ENCODE measurements around the gene SEMA4G. TPM values are rescaled to one million over a fixed set of nuclear protein-coding genes. Genes with fewer than 3 reads are reported as not detected.

Gene SEMA4G
- total RNA-seq, 1 experiment from 2014 or later, result 4.7 TPM

- ChIA-PET CTCF (interaction anchor here (1.6 kb wide), 1 partner anchor 26 kb away, joined by 11 read pairs; no protein-coding TSS in a partner anchor), POLR2A (no interaction called here)
- DNase-seq (ENCODE audit: low read depth, low spot score) (no peak), ATAC-seq (peak; percentile 9; the same call in 1 of the 2 replicates)
- in situ Hi-C loops (cut with HindIII; ENCODE audit: low pct_unique_long_range_greater_than_20kb, low sequenced_read_pairs) (no loop called here), intact Hi-C loops (cut with micrococcal nuclease; ENCODE audit: unreplicated experiment) (no loop called here)
- BruUV-seq (replicated peaks), result no TSS peak
- TF ChIP-seq REST (IDR thresholded peaks at IDR 0.05; ENCODE audit: insufficient read depth in 1 of 2, low read depth in 2 of 2, low read length in 1 of 2) (no peak), POLR2AphosphoS5 (IDR thresholded peaks at IDR 0.05; ENCODE audit: low read depth, low read length) (no peak)
- Histone ChIP-seq H3K4me3 (ENCODE audit: low read depth in 2 of 2, low read length in 2 of 2) (no peak overlapping the region), H3K27me3 (ENCODE audit: control insufficient read depth, insufficient read depth, low read length) (no peaks in the 10 kb centered on the region), H3K27ac (ENCODE audit: low read length) (no peak overlapping the region), H3K36me3 (ENCODE audit: control insufficient read depth, insufficient read depth, low read length) (no peaks in the 10 kb centered on the region), H3K9me3 (ENCODE audit: control insufficient read depth, insufficient read depth, low read depth, low read length) (no peaks in the 10 kb centered on the region), H3K4me1 (ENCODE audit: control insufficient read depth, insufficient read depth, low read length) (peaks cover 10% of the 10 kb centered on the region)
These were observed 1.9 kb downstream of the SEMA4G start for GRCh38 chr10:100970914-100971811.

- intact Hi-C loops (cut with micrococcal nuclease; ENCODE audit: unreplicated experiment), result no loop called here
- POLR2A ChIA-PET, result no interaction called here
- H3K27ac ChIP-seq (ENCODE audit: low read length), result no peak overlapping the region
These were observed 3.0 kb downstream of the SEMA4G start for GRCh38 chr10:100972115-100972903.

More at GRCh38 chr10:100972115-100972903, 3.0 kb downstream of the SEMA4G start:
- DNase-seq (ENCODE audit: low read depth, low spot score), result no peak
- no TSS peak for BruUV-seq (replicated peaks)
- CTCF ChIA-PET, result no interaction called here
- Histone ChIP-seq H3K4me1 (ENCODE audit: control insufficient read depth, insufficient read depth, low read length) (peaks cover 10% of the 10 kb centered on the region), H3K27me3 (ENCODE audit: control insufficient read depth, insufficient read depth, low read length) (no peaks in the 10 kb centered on the region), H3K9me3 (ENCODE audit: control insufficient read depth, insufficient read depth, low read depth, low read length) (no peaks in the 10 kb centered on the region), H3K4me3 (ENCODE audit: low read depth in 2 of 2, low read length in 2 of 2) (no peak overlapping the region), H3K36me3 (ENCODE audit: control insufficient read depth, insufficient read depth, low read length) (no peaks in the 10 kb centered on the region)
- TF ChIP-seq REST (IDR thresholded peaks at IDR 0.05; ENCODE audit: insufficient read depth in 1 of 2, low read depth in 2 of 2, low read length in 1 of 2), result no peak
- TF ChIP-seq POLR2AphosphoS5 (IDR thresholded peaks at IDR 0.05; ENCODE audit: low read depth, low read length), result no peak
- no peak for TF ChIP-seq SIN3A (IDR thresholded peaks at IDR 0.05; ENCODE audit: borderline replicate concordance, insufficient read depth, low read depth, low read length)
- TF ChIP-seq CTCF (IDR thresholded peaks at IDR 0.05), result no peak
- TF ChIP-seq TCF7L2 (IDR thresholded peaks at IDR 0.05; ENCODE audit: low read depth, low read length), result no peak
- ATAC-seq, result no peak
- in situ Hi-C loops (cut with HindIII; ENCODE audit: low pct_unique_long_range_greater_than_20kb, low sequenced_read_pairs), result no loop called here
